Skeletal muscle tissue (tissue), 4 donors: ENCODE results near the gene POLH. TPM values are rescaled to one million over a fixed set of nuclear protein-coding genes. Genes with fewer than 3 reads are reported as not detected.
"Not testable (repeated sequence)": the region's sequence is repeated elsewhere in the genome, so short reads cannot be mapped to it uniquely, and the experiment has no call there.

Source experiments
- H3K27ac ChIP-seq: one replicate; pipeline ENCODE4 v1.7.0; 2013; ENCODE audit warnings: mild to moderate bottlenecking, low read depth, low read length, inconsistent platforms
- H3K27me3 ChIP-seq, 3 donors: one replicate each; pipeline ENCODE4 v1.7.0; 2013; ENCODE audit warnings: low read length in 3 of 3; ENCODE audit not compliant: control insufficient read depth in 3 of 3, insufficient read depth in 3 of 3
- H3K36me3 ChIP-seq, 3 donors: one replicate each; pipeline ENCODE4 v1.7.0; 2013; ENCODE audit warnings: low read length in 3 of 3; ENCODE audit not compliant: control insufficient read depth in 3 of 3, insufficient read depth in 3 of 3
- H3K4me1 ChIP-seq, 3 donors: one replicate each; pipeline ENCODE4 v1.7.0; 2013; ENCODE audit warnings: low read length in 3 of 3, mild to moderate bottlenecking in 3 of 3; ENCODE audit not compliant: control insufficient read depth in 3 of 3, insufficient read depth in 3 of 3
- H3K4me3 ChIP-seq, 3 donors: one replicate each; pipeline ENCODE4 v1.7.0; 2013; ENCODE audit warnings: low read length in 3 of 3
- H3K9ac ChIP-seq, 3 donors: one replicate each; pipeline ENCODE4 v1.7.0; 2013; ENCODE audit warnings: low read length in 3 of 3, mild to moderate bottlenecking in 3 of 3, moderate library complexity in 2 of 3, low read depth in 1 of 3
- H3K9me3 ChIP-seq, 3 donors: one replicate each; pipeline ENCODE4 v1.7.0; 2013; ENCODE audit warnings: low read length in 3 of 3; ENCODE audit not compliant: control insufficient read depth in 3 of 3
- total RNA-seq: library from RNA; depleted of rRNA; stranded (reverse); fragments of >200 nt; gene quantifications from one replicate; pipeline ENCODE4 v1.2.3, GENCODE V29; 2014
- donor health status: Osteomylitis.

POLH gene
- total RNA-seq, 1 donor from 2014 or later = 9.9 TPM

DNA sequence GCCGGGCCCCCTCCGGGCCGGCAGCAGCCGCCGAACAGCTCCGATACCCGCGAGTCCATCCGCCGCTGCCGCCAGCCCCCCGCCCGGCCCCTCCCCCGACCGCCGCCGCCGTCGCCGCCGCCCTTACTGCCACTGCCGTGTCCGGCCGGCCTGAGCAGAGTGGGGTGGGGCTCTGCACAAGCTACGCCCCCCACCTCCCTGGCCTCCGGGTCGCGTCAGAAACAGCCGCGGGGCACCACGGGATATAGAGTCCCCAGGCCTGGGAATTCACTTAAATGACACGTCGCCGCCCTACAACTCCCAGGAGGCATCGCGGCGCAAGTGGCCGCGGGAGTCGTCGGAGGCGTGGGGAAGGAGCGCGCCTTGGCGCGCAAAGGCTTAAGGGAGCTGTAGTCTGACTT, 53.1 kb downstream of the POLH start, which contains the start of gene GTPBP2:
Gene GTPBP2, minus strand, starts transcription at position 161 of the 401 bp plus-strand sequence. Its CDS starts 102 bp downstream, at position 59.
- Histone ChIP-seq H3K36me3 (peaks cover 16 to 22% (median 19%) of the 10 kb centered on the region in 3 donors), H3K4me1 (peaks cover 27 to 39% (median 35%) of the 10 kb centered on the region in 3 donors), H3K9ac (peak within 1 kb of the TSS; percentile 96 to 99 (median 98)), H3K4me3 (peak within 1 kb of the TSS; percentile 92 to 98 (median 97)), H3K9me3 (no peaks in the 10 kb centered on the region), H3K27me3 (no peaks in the 10 kb centered on the region), H3K27ac (peak within 1 kb of the TSS; percentile 98)

GRCh38 chr6:43629505-43630300, 53.7 kb downstream of the POLH start:
- H3K9ac ChIP-seq = peak overlapping the region; percentile 96 to 99 (median 98)
- H3K4me3 ChIP-seq = peak overlapping the region; percentile 92 to 98 (median 97)
- peaks cover 10 to 16% (median 14%) of the 10 kb centered on the region in 3 donors for H3K36me3 ChIP-seq
- peaks cover 27 to 39% (median 29%) of the 10 kb centered on the region in 3 donors for H3K4me1 ChIP-seq
- H3K27ac ChIP-seq = peak overlapping the region; percentile 98
- no peaks in the 10 kb centered on the region for H3K9me3 ChIP-seq
- H3K27me3 ChIP-seq = no peaks in the 10 kb centered on the region

GRCh38 chr6:43630980-43631619, 55.1 kb downstream of the POLH start:
- Histone ChIP-seq H3K9me3 (no peaks in the 10 kb centered on the region), H3K27ac (peak overlapping the region; percentile 98), H3K4me1 (peaks cover 32 to 48% (median 33%) of the 10 kb centered on the region in 3 donors), H3K36me3 (peaks cover 0 to 2% (median 0%) of the 10 kb centered on the region in 3 donors), H3K9ac (peak overlapping the region in 2 of 3 donors; percentile 9 to 21), H3K27me3 (no peaks in the 10 kb centered on the region), H3K4me3 (no peak overlapping the region)

DNA sequence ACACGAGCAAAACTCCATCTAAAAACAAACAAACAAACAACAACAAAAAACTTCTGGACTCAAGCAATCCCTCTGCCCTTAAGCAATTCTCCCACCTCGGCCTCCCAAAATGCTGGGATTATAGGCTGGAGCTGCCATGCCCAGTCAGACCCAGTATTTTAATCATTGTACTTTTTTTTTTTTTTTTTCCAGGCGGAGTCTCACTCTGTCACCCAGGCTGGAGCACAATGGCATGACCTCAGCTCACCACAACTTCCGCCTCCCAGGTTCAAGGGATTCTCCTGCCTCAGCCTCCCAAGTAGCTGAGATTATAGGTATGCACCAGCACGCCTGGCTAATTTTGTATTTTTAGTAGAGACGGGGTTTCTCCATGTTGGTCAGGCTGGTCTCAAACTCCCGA, 57.0 kb downstream of the POLH start:
- H3K4me3 ChIP-seq, H3K36me3 ChIP-seq, H3K27ac ChIP-seq, H3K27me3 ChIP-seq, H3K9ac ChIP-seq, H3K9me3 ChIP-seq: not testable (repeated sequence)
- peaks cover 31 to 45% (median 33%) of the 10 kb centered on the region in 3 donors for H3K4me1 ChIP-seq

GRCh38 chr6:43634702-43635303, 58.8 kb downstream of the POLH start:
- H3K27me3 ChIP-seq = no peaks in the 10 kb centered on the region
- H3K4me1 ChIP-seq = peaks cover 28 to 39% (median 34%) of the 10 kb centered on the region in 3 donors

GRCh38 chr6:43635387-43636307, 59.7 kb downstream of the POLH start, which contains the start of gene MAD2L1BP:
Gene MAD2L1BP, plus strand, starts transcription at chr6:43635840. Its CDS starts 36 bp downstream, at chr6:43635876.
- Histone ChIP-seq H3K4me3 (peak within 1 kb of the TSS; percentile 95 to 97 (median 97)), H3K27me3 (no peaks in the 10 kb centered on the region), H3K36me3 (peaks cover 11 to 22% (median 13%) of the 10 kb centered on the region in 3 donors), H3K27ac (peak within 1 kb of the TSS; percentile 85), H3K9ac (peak within 1 kb of the TSS; percentile 92 to 97 (median 95)), H3K4me1 (peaks cover 23 to 37% (median 30%) of the 10 kb centered on the region in 3 donors), H3K9me3 (no peaks in the 10 kb centered on the region)

More at GRCh38 chr6:43634702-43635303, 58.8 kb downstream of the POLH start:
- H3K9ac ChIP-seq = no peak overlapping the region
- peaks cover 2 to 14% (median 5%) of the 10 kb centered on the region in 3 donors for H3K36me3 ChIP-seq
- H3K27ac ChIP-seq = peak overlapping the region; percentile 85
- H3K4me3 ChIP-seq = peak overlapping the region in 2 of 3 donors; percentile 95 to 97
- no peaks in the 10 kb centered on the region for H3K9me3 ChIP-seq

- H3K4me1 ChIP-seq = peaks cover 18 to 34% (median 26%) of the 10 kb centered on the region in 3 donors
- peak overlapping the region; percentile 85 for H3K27ac ChIP-seq
Observed at GRCh38 chr6:43636308-43636659, 60.3 kb downstream of the POLH start.

DNA sequence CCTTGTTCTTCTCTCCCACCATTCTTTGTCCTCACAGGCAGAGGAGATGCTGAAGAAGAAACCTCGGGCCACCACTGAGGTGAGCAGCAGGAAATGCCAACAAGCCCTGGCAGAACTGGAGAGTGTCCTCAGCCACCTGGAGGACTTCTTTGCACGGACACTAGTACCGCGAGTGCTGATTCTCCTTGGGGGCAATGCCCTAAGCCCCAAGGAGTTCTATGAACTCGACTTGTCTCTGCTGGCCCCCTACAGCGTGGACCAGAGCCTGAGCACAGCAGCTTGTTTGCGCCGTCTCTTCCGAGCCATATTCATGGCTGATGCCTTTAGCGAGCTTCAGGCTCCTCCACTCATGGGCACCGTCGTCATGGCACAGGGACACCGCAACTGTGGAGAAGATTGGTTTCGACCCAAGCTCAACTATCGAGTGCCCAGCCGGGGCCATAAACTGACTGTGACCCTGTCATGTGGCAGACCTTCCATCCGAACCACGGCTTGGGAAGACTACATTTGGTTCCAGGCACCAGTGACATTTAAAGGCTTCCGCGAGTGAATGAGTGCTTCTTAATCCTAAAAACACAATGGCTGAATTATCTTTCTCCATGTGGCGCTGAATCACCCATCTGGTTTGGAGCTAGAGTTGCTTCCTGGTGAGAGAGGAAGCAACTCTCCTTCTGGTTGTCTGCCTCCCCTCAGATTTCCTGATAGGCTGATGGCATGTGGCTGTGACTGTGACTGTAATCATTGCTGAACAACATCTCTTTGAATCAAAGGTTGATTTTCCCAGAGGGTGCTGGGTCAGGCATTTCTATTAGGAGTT, 64.2 kb downstream of the POLH start:
- Histone ChIP-seq H3K9ac (no peak overlapping the region), H3K4me1 (peaks cover 18 to 42% (median 29%) of the 10 kb centered on the region in 3 donors), H3K27ac (no peak overlapping the region), H3K4me3 (no peak overlapping the region), H3K27me3 (no peaks in the 10 kb centered on the region), H3K36me3 (peaks cover 23 to 30% (median 23%) of the 10 kb centered on the region in 3 donors), H3K9me3 (no peaks in the 10 kb centered on the region)

More at GRCh38 chr6:43636308-43636659, 60.3 kb downstream of the POLH start:
- no peaks in the 10 kb centered on the region for H3K27me3 ChIP-seq
- peak overlapping the region; percentile 95 to 97 (median 97) for H3K4me3 ChIP-seq
- H3K9me3 ChIP-seq = no peaks in the 10 kb centered on the region
- peaks cover 12 to 25% (median 17%) of the 10 kb centered on the region in 3 donors for H3K36me3 ChIP-seq
- H3K9ac ChIP-seq = peak overlapping the region; percentile 92 to 97 (median 95)
